IPS-NIHi11 (cell line): ENCODE measurements around the gene PHF21B.

ENCODE experiments used
- DNase-seq: peaks from one replicate; pipeline ENCODE4 v3.0.0; 2012; ENCODE audit warnings: mixed read lengths, low spot score

PHF21B gene

GRCh38 chr22:44892803-44893730 lies 116.7 kb downstream of the PHF21B start:
- DNase-seq, result no peak

- no peak for DNase-seq
Observed at GRCh38 chr22:44892243-44892642, 117.6 kb downstream of the PHF21B start.

GRCh38 chr22:44891791-44892190 lies 118.0 kb downstream of the PHF21B start:
- DNase-seq, result no peak

GRCh38 chr22:44891293-44891747 lies 118.5 kb downstream of the PHF21B start:
- no peak for DNase-seq

- no peak for DNase-seq
Observed at GRCh38 chr22:44890416-44891292, 119.2 kb downstream of the PHF21B start.

GRCh38 chr22:44889255-44889878 lies 120.4 kb downstream of the PHF21B start:
- peak; percentile 62 for DNase-seq

- DNase-seq, result peak; percentile 70
Observed at GRCh38 chr22:44888491-44889254, 121.1 kb downstream of the PHF21B start.

GRCh38 chr22:44887941-44888366 lies 121.9 kb downstream of the PHF21B start:
- no peak for DNase-seq

GRCh38 chr22:44885806-44886360 lies 123.9 kb downstream of the PHF21B start:
- no peak for DNase-seq

- DNase-seq, result peak; percentile 7
Observed at GRCh38 chr22:44884968-44885805, 124.6 kb downstream of the PHF21B start.

GRCh38 chr22:44884562-44884961 lies 125.2 kb downstream of the PHF21B start:
- no peak for DNase-seq

GRCh38 chr22:44883011-44883421 lies 126.8 kb downstream of the PHF21B start:
- no peak for DNase-seq

- DNase-seq, result no peak
Observed at GRCh38 chr22:44882226-44882905, 127.4 kb downstream of the PHF21B start.

GRCh38 chr22:44881624-44882023 lies 128.2 kb downstream of the PHF21B start:
- no peak for DNase-seq

GRCh38 chr22:44880610-44881290 lies 129.1 kb downstream of the PHF21B start:
- DNase-seq, result no peak

GRCh38 chr22:44879301-44879680 lies 130.5 kb downstream of the PHF21B start:
- no peak for DNase-seq

- DNase-seq, result no peak
Observed at GRCh38 chr22:44878483-44879300, 131.1 kb downstream of the PHF21B start.

GRCh38 chr22:44876921-44877320 lies 132.9 kb downstream of the PHF21B start:
- no peak for DNase-seq
